Natural killer cell (primary cell): ENCODE data around the gene COL6A3. TPM values are rescaled to one million over a fixed set of nuclear protein-coding genes. Genes with fewer than 3 reads are reported as not detected.

Source experiments
- ATAC-seq, 3 donors: fragments of 150-1000 bp in 2 of 3; fragments of 200-7000 bp in 1 of 3; cut with Tn5 transposase; 1 replicate in 1 of 3; 2 replicates in 2 of 3; pipeline ENCODE4 v1.10.0; 2021; ENCODE audit warnings: mild to moderate bottlenecking in 2 of 3, moderate library complexity in 2 of 3
- DNase-seq, 2 donors: peaks; one replicate each; pipeline versions ENCODE4 v3.0.0 to v3.0.0-alpha.2; 2013 to 2021; ENCODE audit warnings: mixed read lengths in 1 of 2
- H3K27ac ChIP-seq: one replicate; pipeline ENCODE4 v1.5.1; 2013; ENCODE audit warnings: mild to moderate bottlenecking, low read length
- H3K27me3 ChIP-seq: one replicate; pipeline ENCODE4 v1.6.1; 2013; ENCODE audit warnings: low read length; ENCODE audit not compliant: control insufficient read depth, insufficient read depth
- H3K36me3 ChIP-seq: one replicate; pipeline ENCODE4 v1.6.1; 2013; ENCODE audit warnings: low read length; ENCODE audit not compliant: control insufficient read depth, insufficient read depth
- H3K4me1 ChIP-seq: one replicate; pipeline ENCODE4 v1.6.1; 2013; ENCODE audit warnings: low read length; ENCODE audit not compliant: control insufficient read depth, insufficient read depth
- H3K4me3 ChIP-seq: one replicate; pipeline ENCODE4 v1.5.1; 2013; ENCODE audit warnings: low read length
- H3K9me3 ChIP-seq: one replicate; pipeline ENCODE4 v1.6.1; 2013; ENCODE audit warnings: low read length; ENCODE audit not compliant: control insufficient read depth, insufficient read depth
- H3K27ac Mint-ChIP-seq, 2 donors: one replicate each; pipeline ENCODE4 v1.8.0; 2022; ENCODE audit warnings: mild to moderate bottlenecking in 2 of 2, mixed read lengths in 2 of 2, moderate library complexity in 1 of 2
- H3K27me3 Mint-ChIP-seq, 2 donors: one replicate each; pipeline ENCODE4 v1.8.0; 2022; ENCODE audit warnings: low read depth in 2 of 2, mixed read lengths in 2 of 2
- H3K36me3 Mint-ChIP-seq: one replicate; pipeline ENCODE4 v1.8.0; 2022; ENCODE audit warnings: mixed read lengths
- H3K4me1 Mint-ChIP-seq, 2 donors: one replicate each; pipeline ENCODE4 v1.8.0; 2022; ENCODE audit warnings: mixed read lengths in 2 of 2
- H3K4me3 Mint-ChIP-seq: one replicate; pipeline ENCODE4 v1.8.0; 2022; ENCODE audit warnings: mild to moderate bottlenecking, moderate library complexity, mixed read lengths
- H3K9me3 Mint-ChIP-seq, 2 donors: one replicate each; pipeline ENCODE4 v1.8.0; 2022; ENCODE audit warnings: mixed read lengths in 2 of 2
- CTCF ChIP-seq: fragments of 200-600 bp; IDR thresholded peaks from one replicate; pipeline ENCODE4 v1.8.0; 2022; ENCODE audit warnings: antibody characterized with exemption
- WGBS: methylation state at CpG from one replicate; pipeline ENCODE4 v1.1.7; 2013; ENCODE audit warnings: missing lambda C conversion rate; ENCODE audit not compliant: insufficient coverage; 5-methylcytosine and 5-hydroxymethylcytosine counted together
- intact Hi-C: fragments of 100-400 bp; cut with micrococcal nuclease; formaldehyde crosslinking; loops from one replicate; pipeline ENCODE4 v1.14.2; 2022
- total RNA-seq, 4 donors: library from RNA; stranded (reverse); fragments of 120-200 nt in 1 of 4; gene quantifications; one replicate each; pipeline versions ENCODE4 v1.2.3 to v1.2.4, GENCODE V29; 2013 to 2022

The COL6A3 gene
- total RNA-seq, 3 donors from 2014 or later (not counting 1 experiment from before 2014, with no cell fraction given), result 0.10 to 0.31 (median 0.29) TPM

DNA sequence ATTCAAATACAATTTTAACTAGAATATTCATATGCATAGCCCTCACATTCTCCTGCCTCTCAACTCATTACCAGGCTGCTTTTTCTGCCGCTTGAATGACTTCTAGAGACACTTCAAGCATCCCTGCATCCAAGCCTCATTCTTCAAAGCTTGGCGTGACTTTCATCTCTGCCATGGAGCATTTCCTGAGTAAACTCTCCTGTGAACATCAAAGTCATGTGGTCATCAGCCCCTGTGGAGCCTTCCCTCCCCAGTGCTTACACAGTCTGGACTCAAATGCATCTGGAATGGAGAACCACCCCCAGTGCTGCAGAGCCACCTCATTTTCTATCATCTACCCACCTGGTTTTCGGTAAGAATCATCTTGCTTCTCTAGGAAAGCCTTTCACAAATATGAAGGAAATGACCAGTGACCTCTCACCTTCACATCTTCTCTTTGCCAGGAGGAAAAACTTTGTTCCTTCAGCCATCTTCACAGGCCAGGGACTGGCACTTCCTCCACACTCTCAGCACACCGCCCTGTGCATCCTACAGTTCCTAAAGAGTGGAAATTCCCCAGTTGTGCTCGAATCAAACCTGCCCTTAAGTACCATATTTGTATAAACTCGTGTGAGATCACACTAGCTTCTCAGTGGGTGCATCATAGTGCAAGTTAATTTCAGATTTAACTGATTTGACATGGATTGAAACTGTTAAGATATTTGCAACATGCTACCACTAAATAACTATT lies 116.4 kb downstream of the COL6A3 start:
- Histone ChIP-seq H3K4me1 (no peaks in the 10 kb centered on the region), H3K9me3 (no peaks in the 10 kb centered on the region), H3K4me3 (no peak overlapping the region), H3K27me3 (no peaks in the 10 kb centered on the region), H3K27ac (no peak overlapping the region), H3K36me3 (no peaks in the 10 kb centered on the region)
- Mint-ChIP-seq H3K9me3 (no peaks in the 10 kb centered on the region), H3K36me3 (no peaks in the 10 kb centered on the region), H3K4me3 (no peak overlapping the region), H3K4me1 (no peaks in the 10 kb centered on the region), H3K27ac (no peak overlapping the region), H3K27me3 (peaks cover 14 to 42% of the 10 kb centered on the region in 2 donors)
- no peak for DNase-seq
- intact Hi-C loops, result no loop called here
- ATAC-seq, result no peak
- TF ChIP-seq CTCF, result no peak
- 81% methylated on average over 5 of the region's 6 CpGs for WGBS

DNA sequence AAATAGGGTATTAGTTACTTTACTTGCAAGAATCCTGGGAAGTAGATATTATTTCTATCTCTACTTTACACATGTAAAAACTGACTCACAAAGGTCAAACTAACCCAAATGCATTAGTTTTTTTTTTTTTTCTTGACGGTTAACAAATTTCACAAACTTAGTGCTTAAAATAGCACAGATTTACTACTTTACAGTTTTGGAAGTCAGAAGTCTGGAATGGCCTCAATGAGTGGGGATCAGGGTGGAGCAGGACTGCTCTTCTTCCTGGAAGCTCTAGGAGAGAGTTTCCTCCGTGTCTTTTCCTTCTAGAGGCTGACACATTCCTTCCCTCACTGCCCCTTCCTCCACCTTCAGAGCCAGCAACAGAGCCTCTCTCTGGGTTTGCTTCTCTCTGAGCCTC lies 117.2 kb downstream of the COL6A3 start:
- 81% methylated on average over 2 of the region's 2 CpGs for WGBS
- H3K36me3 Mint-ChIP-seq, result peaks cover under 1% of the 10 kb centered on the region
- TF ChIP-seq CTCF, result no peak
- no peaks in the 10 kb centered on the region for H3K4me1 ChIP-seq
- H3K27ac ChIP-seq, result no peak overlapping the region
- no peak overlapping the region for H3K4me3 Mint-ChIP-seq
- DNase-seq, result no peak
- no peaks in the 10 kb centered on the region for H3K9me3 ChIP-seq
- H3K36me3 ChIP-seq, result no peaks in the 10 kb centered on the region
- intact Hi-C loops, result no loop called here
- no peaks in the 10 kb centered on the region for H3K4me1 Mint-ChIP-seq
- no peak overlapping the region for H3K27ac Mint-ChIP-seq
- H3K9me3 Mint-ChIP-seq, result no peaks in the 10 kb centered on the region
- no peak for ATAC-seq
- H3K27me3 Mint-ChIP-seq, result peaks cover 12 to 47% of the 10 kb centered on the region in 2 donors
- no peaks in the 10 kb centered on the region for H3K27me3 ChIP-seq
- no peak overlapping the region for H3K4me3 ChIP-seq

DNA sequence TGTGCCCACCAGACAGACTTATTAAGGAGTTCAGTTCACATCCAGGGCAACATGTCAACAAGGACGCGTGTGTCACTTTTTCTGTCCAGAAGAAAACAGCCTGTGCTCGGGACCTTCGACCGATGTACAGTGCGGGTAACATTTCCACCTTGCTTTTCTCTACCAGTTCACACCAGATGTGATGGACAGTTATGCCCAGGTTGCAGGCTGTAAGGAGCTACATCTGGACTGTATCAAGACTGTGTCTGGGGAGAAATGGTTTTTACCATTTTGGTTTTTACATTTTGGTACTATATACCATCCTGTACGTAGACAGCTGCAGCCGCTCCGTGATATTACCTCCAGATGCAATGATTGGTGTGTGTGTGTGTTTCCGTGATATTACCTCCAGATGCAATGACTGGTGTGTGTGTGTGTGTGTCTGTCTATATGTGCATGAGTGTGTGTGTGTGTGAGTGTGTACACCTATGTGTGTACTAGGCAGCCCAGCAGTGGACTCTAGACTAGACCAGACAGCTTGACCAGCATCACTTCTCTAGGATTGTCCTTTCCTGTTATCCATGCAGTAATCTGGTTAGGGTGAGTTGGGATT lies 118.0 kb downstream of the COL6A3 start:
- peak in 1 of 3 donors; percentile 28 for ATAC-seq
- Histone ChIP-seq H3K4me1 (no peaks in the 10 kb centered on the region), H3K27ac (no peak overlapping the region), H3K4me3 (no peak overlapping the region), H3K27me3 (peaks cover 4% of the 10 kb centered on the region), H3K9me3 (no peaks in the 10 kb centered on the region), H3K36me3 (no peaks in the 10 kb centered on the region)
- Mint-ChIP-seq H3K36me3 (peaks cover 6% of the 10 kb centered on the region), H3K9me3 (no peaks in the 10 kb centered on the region), H3K27ac (no peak overlapping the region), H3K4me1 (peaks cover 0 to 7% of the 10 kb centered on the region in 2 donors), H3K27me3 (peaks cover 17 to 55% of the 10 kb centered on the region in 2 donors), H3K4me3 (no peak overlapping the region)
- no peak for TF ChIP-seq CTCF
- 98% methylated on average over 10 of the region's 10 CpGs for WGBS
- no peak for DNase-seq
- intact Hi-C loops, result no loop called here
